Activated T-cell treated with anti-CD3 and anti-CD28 coated beads for 48 hours (primary cell): Measurements from ENCODE around the gene E2F4.

Source experiments
- DNase-seq: peaks from one replicate; pipeline ENCODE4 v3.0.0-alpha.2; 2020; ENCODE audit warnings: low read depth

Gene E2F4

DNA sequence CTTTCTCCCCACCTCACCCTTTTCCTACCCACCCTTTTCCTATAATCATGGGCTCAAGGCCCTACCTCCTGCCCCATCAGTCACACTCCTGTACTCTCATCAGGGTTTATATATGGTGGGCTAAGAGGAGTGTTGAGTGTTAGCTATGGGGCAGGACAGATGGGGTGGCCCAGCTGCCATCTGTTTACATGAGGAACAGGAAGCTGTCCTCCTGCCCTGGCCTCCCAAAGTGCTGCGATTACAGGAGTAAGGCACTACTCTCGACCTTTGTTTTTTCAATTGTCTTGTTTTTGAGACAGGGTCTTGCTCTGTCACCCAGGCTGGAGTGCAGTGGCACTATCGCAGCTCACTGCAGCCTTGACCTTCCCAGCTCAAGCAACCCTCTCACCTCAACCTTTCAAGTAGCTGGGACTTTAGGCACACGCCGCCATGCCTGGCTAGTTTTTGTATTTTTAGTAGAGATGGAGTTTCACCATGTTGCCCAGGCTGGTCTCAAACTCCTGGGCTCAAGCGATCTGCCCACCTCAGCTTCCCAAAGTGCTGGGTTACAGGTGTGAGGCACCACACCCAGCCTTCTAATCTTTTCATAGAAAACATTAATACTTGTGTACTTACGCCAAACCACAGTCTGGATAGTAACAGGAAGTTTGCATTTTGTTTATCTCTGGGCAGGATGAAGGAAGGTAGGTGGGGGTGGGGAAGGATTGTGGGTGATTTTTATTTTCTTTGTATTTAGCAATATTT, 33.9 kb upstream of the E2F4 start:
- DNase-seq, result no peak

DNA sequence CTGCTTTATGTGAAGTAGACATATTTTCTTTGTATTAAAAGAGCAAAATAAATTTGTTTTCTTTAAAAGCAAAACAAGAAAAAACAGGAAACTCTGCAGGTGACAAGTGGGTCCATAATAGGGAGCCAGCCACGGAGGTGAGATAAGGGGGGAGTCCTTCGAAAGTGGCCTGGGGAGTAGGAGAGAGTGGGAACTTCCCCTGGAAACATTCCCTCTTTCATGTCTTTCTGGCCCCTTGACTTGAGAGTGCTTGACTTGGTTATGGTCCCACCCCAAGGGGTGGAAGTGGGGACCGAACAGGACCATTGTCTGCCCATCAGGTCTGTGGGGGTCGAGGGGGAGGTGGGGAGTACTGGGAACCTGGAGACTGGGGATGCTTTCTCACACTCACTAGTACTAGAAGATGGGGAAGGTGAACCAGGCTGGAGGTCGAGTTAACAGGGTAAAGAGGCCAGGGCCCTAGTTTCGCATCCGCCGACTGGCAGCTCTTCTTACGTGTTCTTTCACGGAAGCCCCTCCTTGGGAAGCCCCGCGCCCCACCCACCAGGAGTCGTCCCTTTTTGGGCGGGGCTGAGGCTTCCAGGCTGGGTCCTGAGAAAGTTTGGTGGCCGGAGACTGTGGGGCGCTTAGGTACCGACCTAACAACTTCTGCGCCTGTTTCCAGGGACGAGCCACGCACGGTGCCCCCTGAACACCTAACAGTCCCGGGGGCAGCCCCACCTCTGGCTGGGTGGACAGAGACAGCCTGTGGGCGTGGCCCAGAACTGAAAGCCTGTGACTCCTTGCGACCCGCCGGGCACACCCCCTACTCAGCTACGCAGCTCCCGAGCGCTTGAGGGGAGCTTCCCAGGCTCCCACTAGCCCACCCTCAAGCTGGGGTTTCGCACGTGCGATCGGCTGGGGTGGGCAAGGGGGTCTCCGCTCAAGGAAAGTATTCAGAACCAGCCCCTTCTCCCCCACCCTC, 33.0 kb upstream of the E2F4 start:
- DNase-seq, result peak; percentile 79

DNA sequence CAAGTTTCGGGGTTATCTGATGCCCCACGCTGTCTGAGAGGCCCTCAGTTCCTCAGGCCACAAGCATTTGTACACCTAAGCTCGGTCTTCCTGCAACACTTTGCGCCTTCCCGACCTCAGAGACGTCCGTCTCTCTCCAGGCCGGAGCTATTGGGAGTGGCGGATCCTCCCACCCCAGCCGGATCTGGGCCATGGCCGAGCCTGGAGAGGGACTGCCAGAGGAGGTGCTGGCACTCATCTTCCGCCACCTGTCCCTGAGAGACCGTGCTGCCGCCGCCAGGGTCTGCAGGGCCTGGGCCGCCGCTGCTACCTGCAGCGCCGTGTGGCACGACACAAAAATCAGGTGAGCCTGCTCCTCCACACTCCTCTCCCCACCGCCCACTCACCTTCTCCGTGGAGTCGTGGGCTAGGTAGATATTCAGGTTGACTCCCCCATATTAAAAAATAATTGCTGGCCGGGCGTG, 30.3 kb upstream of the E2F4 start:
- DNase-seq, result no peak

DNA sequence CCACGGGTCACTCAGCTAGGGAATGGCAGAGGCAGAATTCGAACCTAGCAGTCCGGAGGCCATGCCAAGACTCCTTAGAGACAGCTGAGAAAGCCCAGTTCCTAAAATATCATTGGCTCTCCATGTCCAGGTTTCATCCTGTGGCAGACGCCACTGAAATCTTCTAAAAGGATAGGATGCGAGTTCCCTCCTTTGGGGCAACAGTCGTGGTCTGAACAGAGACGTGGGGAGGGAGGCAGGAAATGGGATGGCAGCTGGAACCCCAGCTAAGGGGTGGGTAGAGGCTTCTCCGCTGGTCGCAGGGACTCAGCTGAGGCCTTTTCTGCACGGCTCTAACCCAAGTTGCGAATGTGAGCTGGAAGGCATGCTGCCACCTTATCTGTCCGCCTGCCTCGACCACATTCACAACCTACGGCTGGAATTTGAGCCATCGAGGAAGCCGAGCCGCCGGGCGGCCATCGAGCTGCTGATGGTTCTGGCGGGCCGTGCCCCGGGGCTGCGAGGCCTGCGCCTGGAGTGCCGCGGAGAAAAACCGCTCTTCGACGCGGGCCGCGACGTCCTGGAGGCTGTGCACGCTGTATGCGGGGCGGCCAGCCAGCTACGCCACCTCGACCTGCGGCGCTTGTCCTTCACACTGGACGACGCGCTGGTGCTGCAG, 29.3 kb upstream of the E2F4 start:
- no peak for DNase-seq

DNA sequence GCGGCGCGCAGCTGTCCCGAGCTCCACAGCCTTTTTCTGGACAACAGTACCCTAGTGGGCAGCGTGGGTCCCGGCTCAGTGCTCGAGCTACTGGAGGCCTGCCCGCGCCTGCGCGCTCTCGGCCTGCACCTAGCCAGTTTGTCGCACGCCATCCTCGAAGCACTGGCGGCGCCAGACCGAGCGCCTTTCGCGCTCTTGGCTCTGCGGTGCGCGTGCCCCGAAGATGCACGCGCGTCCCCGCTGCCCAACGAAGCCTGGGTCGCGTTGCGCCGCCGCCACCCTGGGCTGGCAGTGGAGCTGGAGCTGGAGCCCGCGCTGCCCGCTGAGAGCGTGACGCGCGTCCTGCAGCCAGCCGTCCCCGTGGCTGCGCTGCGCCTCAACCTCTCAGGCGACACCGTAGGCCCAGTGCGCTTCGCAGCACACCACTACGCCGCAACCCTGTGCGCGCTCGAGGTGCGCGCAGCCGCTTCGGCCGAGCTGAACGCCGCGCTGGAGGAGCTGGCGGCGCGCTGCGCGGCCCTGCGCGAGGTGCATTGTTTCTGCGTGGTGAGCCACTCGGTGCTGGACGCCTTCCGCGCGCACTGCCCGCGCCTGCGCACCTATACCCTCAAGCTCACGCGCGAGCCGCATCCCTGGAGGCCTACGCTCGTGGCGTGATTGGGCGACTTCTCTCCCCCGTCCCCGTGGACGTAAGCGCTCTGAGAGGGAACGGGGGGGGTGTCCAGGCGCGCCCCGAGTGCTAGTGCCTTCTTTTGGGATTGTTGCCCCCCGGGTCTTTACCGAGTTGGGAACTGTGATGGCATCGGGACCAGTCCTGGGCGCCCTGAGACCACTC, 28.6 kb upstream of the E2F4 start:
- no peak for DNase-seq

DNA sequence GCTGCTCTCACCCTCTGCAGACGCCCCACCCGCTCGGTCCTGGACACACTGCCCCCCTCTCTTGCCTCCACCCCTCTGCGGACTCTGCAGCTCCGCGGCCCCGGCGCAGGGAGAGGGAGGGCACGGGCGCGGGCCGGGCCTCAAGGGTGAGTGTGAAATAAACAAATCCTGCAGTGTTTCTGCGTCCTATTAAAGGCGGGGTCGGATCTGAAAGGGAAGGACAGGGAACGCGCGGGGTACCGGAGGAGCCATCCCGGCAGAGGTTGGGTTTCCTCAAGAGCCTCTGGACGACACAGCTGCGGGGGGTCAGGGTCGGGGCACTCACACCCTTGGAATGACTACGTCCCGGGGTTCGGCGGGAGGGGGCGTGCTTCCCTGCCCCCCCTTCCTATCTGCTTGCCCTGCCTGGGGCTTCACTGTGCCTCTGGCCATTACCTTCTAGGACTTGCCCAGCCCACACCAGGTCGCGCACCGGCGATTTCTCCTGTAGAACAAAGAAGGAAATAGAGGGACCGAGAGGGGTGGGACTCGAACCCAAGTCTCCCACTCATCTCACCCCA, 27.9 kb upstream of the E2F4 start:
- no peak for DNase-seq

DNA sequence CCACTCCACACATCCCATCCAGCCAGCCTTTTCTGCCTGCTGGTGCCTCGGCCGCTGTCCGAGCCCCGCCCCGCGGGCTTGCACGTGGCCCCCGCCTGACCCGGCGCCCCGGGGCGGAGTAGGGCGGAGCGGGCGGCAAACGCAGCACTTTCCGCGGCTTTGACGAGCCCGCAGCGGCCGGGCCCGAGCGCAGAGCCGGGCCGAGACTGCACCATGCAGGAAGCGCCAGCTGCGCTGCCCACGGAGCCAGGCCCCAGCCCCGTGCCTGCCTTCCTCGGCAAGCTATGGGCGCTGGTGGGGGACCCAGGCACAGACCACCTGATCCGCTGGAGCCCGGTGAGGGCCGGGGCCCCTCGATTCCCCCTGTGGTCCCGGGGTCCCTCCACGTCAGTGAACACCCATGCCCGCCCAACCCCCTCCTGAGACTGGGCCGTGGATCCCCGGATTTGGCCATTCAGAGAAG, 27.3 kb upstream of the E2F4 start, which contains the start of gene HSF4:
Gene HSF4 (plus strand): TSS at position 147 of the 463 bp plus-strand sequence. CDS start 67 bp downstream, at position 214.
- DNase-seq, result no peak

DNA sequence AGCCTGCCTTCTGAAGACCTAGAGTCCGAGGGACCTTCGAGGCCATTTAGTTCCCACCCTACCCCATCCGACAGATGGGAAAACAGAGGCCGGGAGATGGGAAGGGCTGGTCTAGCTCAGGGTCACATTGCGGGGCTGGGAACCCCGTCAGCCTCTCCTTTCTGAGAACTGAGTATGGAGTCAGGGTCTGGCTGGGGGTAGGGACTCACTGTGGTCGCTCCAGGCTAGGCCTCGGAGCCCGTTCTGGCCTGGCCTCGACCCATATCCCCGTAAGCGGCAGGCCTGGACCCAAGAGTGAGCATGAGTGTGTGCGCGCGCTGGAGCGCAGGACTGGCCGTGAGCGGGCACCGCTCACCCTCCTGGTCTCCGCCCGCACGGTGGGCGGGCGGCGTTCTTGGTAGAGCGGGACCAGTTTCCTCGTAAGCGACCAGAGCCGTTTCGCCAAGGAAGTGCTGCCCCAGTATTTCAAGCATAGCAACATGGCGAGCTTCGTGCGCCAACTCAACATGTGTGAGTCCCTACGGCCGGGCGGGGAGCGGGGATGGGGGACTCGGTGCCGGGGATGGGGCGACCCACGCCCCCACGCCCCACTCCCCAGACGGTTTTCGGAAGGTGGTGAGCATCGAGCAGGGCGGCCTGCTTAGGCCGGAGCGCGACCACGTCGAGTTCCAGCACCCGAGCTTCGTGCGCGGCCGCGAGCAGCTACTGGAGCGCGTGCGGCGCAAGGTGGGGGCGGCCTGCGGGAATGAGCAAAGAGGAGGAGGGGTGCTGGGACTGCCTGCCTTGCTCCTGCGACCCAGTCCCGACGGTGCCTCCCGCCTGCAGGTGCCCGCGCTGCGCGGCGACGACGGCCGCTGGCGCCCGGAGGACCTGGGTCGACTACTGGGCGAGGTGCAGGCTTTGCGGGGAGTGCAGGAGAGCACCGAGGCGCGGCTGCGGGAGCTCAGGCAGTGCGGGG, 26.6 kb upstream of the E2F4 start:
- DNase-seq, result no peak

DNA sequence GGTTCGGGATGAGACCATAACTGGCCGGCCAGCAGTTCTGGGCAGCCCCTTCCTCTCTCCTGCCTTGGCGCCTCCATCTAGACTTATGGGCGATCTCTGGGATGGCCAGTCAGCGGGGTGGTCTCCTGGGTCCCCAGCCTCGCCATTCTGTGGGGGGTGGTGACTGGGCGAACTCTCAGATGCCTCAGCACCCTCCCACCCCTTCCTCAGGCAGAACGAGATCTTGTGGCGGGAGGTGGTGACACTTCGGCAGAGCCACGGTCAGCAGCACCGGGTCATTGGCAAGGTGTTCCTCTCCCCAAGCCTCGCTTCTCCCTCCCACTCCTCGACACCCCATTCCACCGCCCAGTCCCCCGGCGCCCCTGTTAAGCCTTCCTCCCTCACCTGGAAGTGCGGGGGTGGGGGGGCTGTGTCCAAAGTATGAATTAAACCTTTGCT, 25.8 kb upstream of the E2F4 start:
- no peak for DNase-seq

DNA sequence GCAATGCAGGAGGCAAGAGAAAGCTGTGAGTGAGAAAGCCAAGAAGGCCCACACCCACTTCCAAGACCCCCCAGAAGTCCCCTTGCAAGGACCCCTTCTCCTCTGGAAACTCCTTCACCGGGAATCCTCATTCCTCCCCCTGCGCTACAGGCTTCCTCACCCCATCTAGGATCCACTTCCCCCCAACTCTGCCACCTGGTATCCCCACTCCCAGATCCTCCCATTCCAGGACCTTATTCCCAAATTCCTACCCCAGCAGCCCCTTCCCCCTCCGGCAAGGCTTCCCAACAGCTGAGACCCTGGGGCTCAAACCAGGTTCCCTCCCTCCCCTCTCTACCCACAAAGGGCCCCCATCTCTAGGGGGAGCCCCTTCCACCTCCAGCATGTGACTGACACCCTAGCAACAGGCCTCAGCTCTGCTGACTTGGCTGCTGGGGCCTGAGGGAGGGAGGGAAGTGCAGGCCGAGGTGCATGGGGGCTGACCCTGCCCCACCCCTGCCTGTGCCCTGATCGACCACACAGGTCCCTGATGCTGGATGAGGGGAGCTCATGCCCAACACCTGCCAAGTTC, 25.3 kb upstream of the E2F4 start:
- no peak for DNase-seq

DNA sequence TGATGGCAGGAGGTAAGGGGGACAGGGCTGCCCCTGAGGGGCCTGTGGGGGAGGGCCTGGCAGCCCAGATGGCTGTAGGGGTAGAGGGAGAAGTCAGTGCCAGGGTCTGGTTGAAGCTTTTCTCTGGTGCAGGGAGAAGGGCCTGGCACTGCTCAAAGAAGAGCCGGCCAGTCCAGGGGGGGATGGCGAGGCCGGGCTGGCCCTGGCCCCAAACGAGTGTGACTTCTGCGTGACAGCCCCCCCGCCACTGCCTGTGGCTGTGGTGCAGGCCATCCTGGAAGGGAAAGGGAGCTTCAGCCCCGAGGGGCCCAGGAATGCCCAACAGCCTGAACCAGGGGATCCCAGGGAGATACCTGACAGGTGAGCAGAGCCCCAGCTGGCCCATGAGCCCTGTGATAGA, 24.4 kb upstream of the E2F4 start:
- DNase-seq, result no peak

DNA sequence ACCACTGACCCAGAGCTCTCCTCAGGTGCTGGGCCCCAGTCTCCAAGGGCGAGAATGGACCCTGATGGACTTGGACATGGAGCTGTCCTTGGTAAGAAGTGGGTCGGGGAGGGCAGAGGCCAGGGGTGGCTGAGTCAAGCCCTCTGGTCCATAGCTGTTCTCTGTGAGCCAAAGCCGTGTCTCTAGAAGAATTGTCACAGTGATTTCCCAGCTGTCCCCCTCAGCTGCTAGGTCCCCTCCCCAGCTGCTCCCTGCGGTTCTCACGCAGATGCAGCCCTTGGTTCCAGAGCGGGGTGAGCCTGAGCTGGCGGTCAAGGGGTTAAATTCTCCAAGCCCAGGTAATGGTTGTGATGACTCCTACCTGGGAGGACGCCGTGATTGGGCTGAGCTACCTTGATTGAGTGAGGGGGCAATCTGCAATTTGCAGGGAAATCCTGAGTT, 22.9 kb upstream of the E2F4 start:
- no peak for DNase-seq

DNA sequence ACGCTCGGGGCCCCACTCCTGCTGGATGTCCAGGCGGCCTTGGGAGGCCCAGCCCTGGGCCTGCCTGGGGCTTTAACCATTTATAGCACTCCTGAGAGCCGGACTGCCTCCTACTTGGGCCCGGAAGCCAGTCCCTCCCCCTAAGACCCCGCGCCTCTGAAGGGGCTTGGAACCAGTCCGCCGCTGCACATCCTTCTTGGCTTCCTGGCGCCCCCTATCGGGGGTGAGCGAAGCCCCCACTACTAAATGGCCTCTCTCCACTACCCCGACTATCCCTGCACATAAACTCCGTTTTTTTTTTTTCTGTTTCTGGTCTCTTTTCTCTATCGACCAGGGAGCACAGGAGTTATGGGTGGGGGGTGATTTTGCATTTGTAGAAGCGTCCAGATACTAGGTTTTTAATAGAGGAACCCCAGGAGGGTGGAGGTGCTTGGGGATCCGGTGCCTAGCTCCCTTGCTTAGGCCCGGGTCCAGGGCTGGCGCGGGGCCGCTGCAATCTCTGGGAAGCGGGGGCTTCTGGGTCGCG, 22.2 kb upstream of the E2F4 start:
- no peak for DNase-seq

DNA sequence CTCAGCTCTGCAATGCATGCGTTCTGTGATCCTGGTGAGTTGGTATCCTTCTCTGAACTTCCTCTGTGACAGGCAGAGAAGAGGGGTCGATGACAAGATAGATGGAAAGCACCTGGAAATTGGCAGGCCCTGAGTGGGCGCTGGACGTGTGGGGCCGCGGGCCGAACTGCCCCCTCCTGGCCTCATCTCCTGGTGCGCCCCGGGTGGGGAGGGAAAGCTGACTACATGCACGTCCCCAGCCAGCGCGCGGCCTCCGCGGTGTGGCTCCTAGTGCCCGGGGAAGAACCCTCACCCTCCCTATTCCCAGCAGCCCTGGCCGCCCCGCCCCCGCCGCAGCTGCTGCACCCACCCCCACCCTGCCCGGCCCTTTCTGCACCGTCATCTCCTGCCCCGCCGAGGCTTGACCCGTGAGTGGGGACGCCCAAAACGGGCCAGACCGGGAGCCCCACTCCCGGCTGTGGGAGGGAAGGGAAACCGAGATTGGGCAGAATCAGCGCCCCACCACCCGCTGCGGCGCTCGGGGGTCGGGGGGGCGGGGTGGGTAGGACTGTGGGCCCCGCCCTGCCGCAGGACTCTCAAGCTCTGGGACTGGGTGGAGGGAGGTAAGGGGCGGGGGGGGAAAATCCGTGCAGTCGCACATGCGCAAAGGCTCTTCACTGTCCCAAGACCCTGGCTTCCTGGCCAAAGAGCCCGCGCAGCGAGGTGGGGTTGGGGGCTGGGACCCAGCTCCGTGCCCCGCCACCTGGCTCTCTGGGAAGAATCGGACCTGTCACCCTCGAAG, 21.6 kb upstream of the E2F4 start, which contains the start of gene NOL3:
Gene NOL3 (plus strand): TSS at position 371 of the 781 bp plus-strand sequence.
- no peak for DNase-seq

DNA sequence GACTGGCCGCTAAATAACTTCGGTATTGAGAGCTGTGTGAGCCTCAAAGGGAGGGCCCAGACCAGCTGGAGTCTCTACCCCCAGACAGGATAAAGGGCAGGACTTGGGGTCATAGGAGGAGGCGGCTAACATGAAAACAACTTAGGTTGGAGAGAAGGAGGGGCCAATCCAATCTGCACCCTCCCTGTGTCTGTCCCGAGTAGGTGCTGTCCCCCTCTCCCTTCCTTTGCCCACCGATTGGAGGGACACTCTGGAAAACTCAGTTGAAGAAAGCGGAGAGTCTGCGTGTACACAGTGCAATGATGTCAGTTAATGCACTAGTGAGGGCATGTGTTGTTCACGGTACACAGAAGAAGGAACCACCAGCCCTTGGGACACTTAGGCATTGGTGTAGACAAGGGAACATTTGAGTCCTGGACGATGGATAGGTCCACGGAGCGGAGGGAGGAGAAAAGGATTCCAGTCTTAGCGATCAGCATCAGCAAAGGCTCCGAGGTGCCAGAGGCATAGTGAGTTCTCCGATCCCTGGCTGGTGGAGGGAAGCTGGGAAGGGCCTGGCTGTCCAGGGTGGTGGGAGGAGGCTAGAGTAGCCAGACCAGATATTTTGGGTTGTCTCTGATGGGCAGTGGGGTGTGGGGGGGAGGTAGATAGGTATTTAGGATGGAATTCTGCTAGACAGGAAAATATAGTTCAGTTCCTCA, 20.9 kb upstream of the E2F4 start:
- DNase-seq, result no peak

DNA sequence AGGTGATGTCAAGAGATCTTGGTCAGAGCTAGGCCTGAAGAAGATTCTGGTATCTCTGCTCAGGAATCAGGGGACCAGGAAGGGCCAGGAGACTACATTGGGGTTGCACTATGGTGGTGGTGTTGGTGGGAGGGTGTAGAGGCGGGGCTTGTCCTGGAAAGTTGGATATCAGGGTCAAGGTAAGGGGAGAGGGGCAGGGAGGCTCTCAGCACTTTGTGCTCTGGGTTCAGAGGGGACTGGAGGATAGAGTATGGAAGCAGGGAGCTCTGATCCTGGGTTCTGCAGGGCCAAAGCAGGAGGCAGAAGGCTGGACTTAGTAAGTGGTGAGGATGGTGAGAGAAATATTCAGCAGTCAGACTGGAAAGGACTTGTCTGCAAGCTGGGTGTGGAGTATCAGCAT, 18.6 kb upstream of the E2F4 start:
- no peak for DNase-seq
